Nephron (organoid): ENCODE results near the gene IL1RL1.

Experiments
- H3K27ac Mint-ChIP-seq, 3 experiments: 2 replicates each; pipeline ENCODE4 v1.8.0; 2020; ENCODE audit warnings: mixed read lengths in 3 of 3, mild to moderate bottlenecking in 2 of 3, moderate library complexity in 1 of 3
- H3K27me3 Mint-ChIP-seq: 2 replicates; pipeline ENCODE4 v1.8.0; 2021; ENCODE audit warnings: low read depth, mild to moderate bottlenecking, moderate library complexity, mixed read lengths
- H3K36me3 Mint-ChIP-seq: 2 replicates; pipeline ENCODE4 v1.8.0; 2020; ENCODE audit warnings: low read depth, mixed read lengths
- H3K4me1 Mint-ChIP-seq: 2 replicates; pipeline ENCODE4 v1.8.0; 2020; ENCODE audit warnings: mixed read lengths
- H3K4me3 Mint-ChIP-seq, 3 experiments: 2 replicates each; pipeline ENCODE4 v1.8.0; 2020; ENCODE audit warnings: mild to moderate bottlenecking in 3 of 3, mixed read lengths in 3 of 3, moderate library complexity in 2 of 3
- H3K9me3 Mint-ChIP-seq: 2 replicates; pipeline ENCODE4 v1.8.0; 2020; ENCODE audit warnings: mixed read lengths
- TF ChIP-seq, protein P1 (sequence below), 3 experiments: fragments of 200-600 bp; sonication (generic); IDR thresholded peaks; one replicate each; pipeline ENCODE4 v1.5.0; 2021; ENCODE audit warnings: antibody characterized with exemption in 3 of 3; ENCODE audit not compliant: unreplicated experiment in 3 of 3

The IL1RL1 gene

DNA sequence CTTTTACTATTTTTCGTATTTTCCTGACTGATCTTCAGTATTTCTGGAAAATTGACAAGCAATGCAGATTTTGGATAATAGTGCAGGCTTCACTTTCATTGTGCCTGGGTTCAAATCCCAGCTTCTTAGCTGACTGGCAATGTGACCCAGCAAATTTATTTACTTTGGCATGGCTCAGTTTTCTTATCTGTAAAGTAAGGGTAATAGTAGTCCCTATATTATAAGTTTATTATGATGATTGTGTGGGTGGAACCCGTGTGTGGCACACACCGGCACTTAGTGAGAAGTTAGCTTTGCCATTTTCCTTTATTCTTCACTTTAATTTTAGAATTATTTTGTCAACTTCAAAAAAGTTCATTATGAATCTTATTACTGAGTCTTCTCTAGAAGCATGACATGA lies 7.8 kb upstream of the IL1RL1 start:
- Mint-ChIP-seq H3K4me3 (no peak overlapping the region), H3K9me3 (no peaks in the 10 kb centered on the region), H3K4me1 (no peaks in the 10 kb centered on the region), H3K27me3 (no peaks in the 10 kb centered on the region), H3K36me3 (no peaks in the 10 kb centered on the region), H3K27ac (no peak overlapping the region)
- TF ChIP-seq, protein P1, sequence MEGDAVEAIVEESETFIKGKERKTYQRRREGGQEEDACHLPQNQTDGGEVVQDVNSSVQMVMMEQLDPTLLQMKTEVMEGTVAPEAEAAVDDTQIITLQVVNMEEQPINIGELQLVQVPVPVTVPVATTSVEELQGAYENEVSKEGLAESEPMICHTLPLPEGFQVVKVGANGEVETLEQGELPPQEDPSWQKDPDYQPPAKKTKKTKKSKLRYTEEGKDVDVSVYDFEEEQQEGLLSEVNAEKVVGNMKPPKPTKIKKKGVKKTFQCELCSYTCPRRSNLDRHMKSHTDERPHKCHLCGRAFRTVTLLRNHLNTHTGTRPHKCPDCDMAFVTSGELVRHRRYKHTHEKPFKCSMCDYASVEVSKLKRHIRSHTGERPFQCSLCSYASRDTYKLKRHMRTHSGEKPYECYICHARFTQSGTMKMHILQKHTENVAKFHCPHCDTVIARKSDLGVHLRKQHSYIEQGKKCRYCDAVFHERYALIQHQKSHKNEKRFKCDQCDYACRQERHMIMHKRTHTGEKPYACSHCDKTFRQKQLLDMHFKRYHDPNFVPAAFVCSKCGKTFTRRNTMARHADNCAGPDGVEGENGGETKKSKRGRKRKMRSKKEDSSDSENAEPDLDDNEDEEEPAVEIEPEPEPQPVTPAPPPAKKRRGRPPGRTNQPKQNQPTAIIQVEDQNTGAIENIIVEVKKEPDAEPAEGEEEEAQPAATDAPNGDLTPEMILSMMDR (IDR thresholded peaks at IDR 0.05; ENCODE audit: unreplicated experiment in 3 of 3), result no peak

DNA sequence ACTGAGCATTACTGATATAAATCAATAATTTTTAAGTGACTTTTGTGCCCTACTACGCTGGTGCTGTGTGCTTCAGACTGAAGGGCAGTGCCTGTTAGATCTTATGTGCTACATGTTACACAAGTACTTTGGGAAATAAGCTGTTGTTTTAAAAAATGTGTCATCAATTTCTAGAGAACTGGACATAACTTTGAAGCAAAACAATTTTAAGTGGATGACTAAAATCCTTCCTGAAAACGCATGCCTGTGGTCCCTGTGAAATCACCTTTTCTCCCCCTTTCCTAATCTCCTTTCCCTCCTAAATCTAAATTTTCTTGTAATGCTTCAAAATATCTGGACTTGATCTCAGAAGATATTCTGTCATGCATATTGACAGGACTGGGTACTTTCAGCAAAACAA lies 7.1 kb upstream of the IL1RL1 start:
- Mint-ChIP-seq H3K9me3 (no peaks in the 10 kb centered on the region), H3K27me3 (no peaks in the 10 kb centered on the region)

GRCh38 chr2:102304711-102305611 lies 6.4 kb upstream of the IL1RL1 start:
- no peaks in the 10 kb centered on the region for H3K9me3 Mint-ChIP-seq
- H3K36me3 Mint-ChIP-seq, result no peaks in the 10 kb centered on the region
- TF ChIP-seq, protein P1 (IDR thresholded peaks at IDR 0.05; ENCODE audit: unreplicated experiment in 3 of 3), result no peak
- H3K27ac Mint-ChIP-seq, result peak overlapping the region in 1 of 3 experiments; percentile 16
- H3K4me3 Mint-ChIP-seq, result no peak overlapping the region
- H3K27me3 Mint-ChIP-seq, result no peaks in the 10 kb centered on the region
- no peaks in the 10 kb centered on the region for H3K4me1 Mint-ChIP-seq

More for the DNA sequence above, 7.1 kb upstream of the IL1RL1 start:
- TF ChIP-seq, protein P1 (IDR thresholded peaks at IDR 0.05; ENCODE audit: unreplicated experiment in 3 of 3), result no peak
- H3K36me3 Mint-ChIP-seq, result no peaks in the 10 kb centered on the region
- H3K4me3 Mint-ChIP-seq, result no peak overlapping the region
- no peak overlapping the region for H3K27ac Mint-ChIP-seq
- no peaks in the 10 kb centered on the region for H3K4me1 Mint-ChIP-seq

DNA sequence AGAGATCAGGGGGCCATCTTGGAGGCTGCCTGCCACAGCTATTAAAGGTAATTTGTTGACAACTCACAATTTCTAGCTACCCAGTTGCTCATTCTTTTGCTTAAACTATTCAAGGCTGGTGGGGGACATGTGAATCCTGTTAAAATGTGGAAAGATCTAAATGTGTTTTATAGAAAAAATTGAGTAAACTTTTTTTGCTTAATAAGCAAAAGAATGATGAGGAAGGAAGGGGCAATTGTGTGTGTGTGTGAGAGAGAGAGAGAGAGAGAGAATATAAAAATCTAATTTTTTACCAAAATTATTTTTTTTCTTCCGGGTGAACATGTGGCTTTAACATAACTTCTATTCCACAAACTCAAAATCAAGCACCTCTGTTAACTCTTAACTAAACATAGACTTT lies 5.2 kb upstream of the IL1RL1 start:
- TF ChIP-seq, protein P1 (IDR thresholded peaks at IDR 0.05; ENCODE audit: unreplicated experiment in 3 of 3), result no peak
- Mint-ChIP-seq H3K4me1 (no peaks in the 10 kb centered on the region), H3K27me3 (no peaks in the 10 kb centered on the region), H3K27ac (peak overlapping the region in 1 of 3 experiments; percentile 81), H3K9me3 (no peaks in the 10 kb centered on the region), H3K4me3 (no peak overlapping the region), H3K36me3 (no peaks in the 10 kb centered on the region)

- H3K36me3 Mint-ChIP-seq, result no peaks in the 10 kb centered on the region
- H3K4me1 Mint-ChIP-seq, result no peaks in the 10 kb centered on the region
- H3K27ac Mint-ChIP-seq, result no peak overlapping the region
- TF ChIP-seq, protein P1 (IDR thresholded peaks at IDR 0.05; ENCODE audit: unreplicated experiment in 3 of 3), result no peak
- no peaks in the 10 kb centered on the region for H3K27me3 Mint-ChIP-seq
- H3K4me3 Mint-ChIP-seq, result no peak overlapping the region
- peaks cover 4% of the 10 kb centered on the region for H3K9me3 Mint-ChIP-seq
Measured at GRCh38 chr2:102313025-102313424, 1.7 kb downstream of the IL1RL1 start.

DNA sequence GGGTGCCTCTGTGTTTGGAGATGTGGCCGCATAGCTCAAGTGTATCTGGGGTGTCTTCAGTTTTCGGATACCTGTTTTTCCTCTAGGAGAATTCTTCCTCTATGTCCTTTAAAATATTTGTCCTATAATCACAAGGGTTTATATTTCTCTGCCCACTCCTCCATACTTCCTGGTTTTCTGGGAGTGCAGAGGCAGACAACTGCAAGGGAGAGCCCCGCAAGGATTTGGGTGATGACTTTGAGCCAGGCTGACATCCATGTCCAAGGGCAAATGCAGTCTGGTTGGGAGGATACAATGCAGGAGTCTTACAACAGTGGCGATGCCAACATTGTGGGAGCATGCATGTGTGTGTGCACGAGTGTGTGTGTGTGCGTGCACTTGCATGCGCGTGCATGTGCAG lies 2.1 kb downstream of the IL1RL1 start:
- H3K27ac Mint-ChIP-seq, result no peak overlapping the region
- no peaks in the 10 kb centered on the region for H3K4me1 Mint-ChIP-seq
- no peaks in the 10 kb centered on the region for H3K27me3 Mint-ChIP-seq
- H3K36me3 Mint-ChIP-seq, result no peaks in the 10 kb centered on the region
- TF ChIP-seq, protein P1 (IDR thresholded peaks at IDR 0.05; ENCODE audit: unreplicated experiment in 3 of 3), result no peak
- H3K4me3 Mint-ChIP-seq, result no peak overlapping the region
- H3K9me3 Mint-ChIP-seq, result peaks cover 4% of the 10 kb centered on the region
